Glutamatergic neuron (in vitro differentiated cells): ENCODE results near the gene RANBP10. TPM values are rescaled to one million over a fixed set of nuclear protein-coding genes. Genes with fewer than 3 reads are reported as not detected.
A peak's percentile ranks its signal among the peaks of the same experiment; 100 is the strongest.

Experiments
- DNase-seq: peaks from one replicate; pipeline ENCODE4 v3.0.0; 2022
- H3K27ac Mint-ChIP-seq: one replicate; pipeline ENCODE4 v1.8.0; 2020; ENCODE audit warnings: mild to moderate bottlenecking, mixed read lengths, inconsistent platforms; ENCODE audit not compliant: unreplicated experiment
- H3K27me3 Mint-ChIP-seq: one replicate; pipeline ENCODE4 v1.8.0; 2020; ENCODE audit warnings: mild to moderate bottlenecking, moderate library complexity, mixed read lengths, inconsistent platforms; ENCODE audit not compliant: unreplicated experiment
- H3K36me3 Mint-ChIP-seq: one replicate; pipeline ENCODE4 v1.8.0; 2020; ENCODE audit warnings: mild to moderate bottlenecking, mixed read lengths, inconsistent platforms; ENCODE audit not compliant: unreplicated experiment
- H3K4me1 Mint-ChIP-seq: one replicate; pipeline ENCODE4 v1.8.0; 2020; ENCODE audit warnings: mild to moderate bottlenecking, low read depth, mixed read lengths, inconsistent platforms; ENCODE audit not compliant: unreplicated experiment
- H3K4me3 Mint-ChIP-seq: one replicate; pipeline ENCODE4 v1.8.0; 2020; ENCODE audit warnings: mild to moderate bottlenecking, mixed read lengths, inconsistent platforms; ENCODE audit not compliant: unreplicated experiment
- H3K9me3 Mint-ChIP-seq: one replicate; pipeline ENCODE4 v1.8.0; 2020; ENCODE audit warnings: mild to moderate bottlenecking, moderate library complexity, mixed read lengths, inconsistent platforms; ENCODE audit not compliant: unreplicated experiment
- CTCF ChIP-seq: fragments of 200-600 bp; sonication (generic); IDR thresholded peaks from one replicate; pipeline ENCODE4 v1.5.0; 2021; ENCODE audit not compliant: partially characterized antibody, unreplicated experiment
- total RNA-seq: library from RNA; stranded (reverse); fragmentation: NEBNext Ultra II Directional; extraction: Animal tissue kit (Norgen Biotek cat#: 25700); gene quantifications from one replicate; pipeline ENCODE4 v1.2.1, GENCODE V29; 2021; ENCODE audit not compliant: unreplicated experiment

The RANBP10 gene
- total RNA-seq, 1 donor from 2014 or later = 32.0 TPM

GRCh38 chr16:67676516-67676915 lies 129.8 kb downstream of the RANBP10 start:
- Mint-ChIP-seq H3K27me3 (no peaks in the 10 kb centered on the region), H3K4me3 (no peak overlapping the region), H3K36me3 (no peaks in the 10 kb centered on the region), H3K9me3 (peaks cover 7% of the 10 kb centered on the region), H3K4me1 (peaks cover 6% of the 10 kb centered on the region), H3K27ac (no peak overlapping the region)
- DNase-seq = no peak
- no peak for TF ChIP-seq CTCF

- TF ChIP-seq CTCF = no peak
- DNase-seq = no peak
- Mint-ChIP-seq H3K9me3 (peaks cover 7% of the 10 kb centered on the region), H3K27me3 (peaks cover 2% of the 10 kb centered on the region), H3K4me3 (no peak overlapping the region), H3K4me1 (peaks cover 6% of the 10 kb centered on the region), H3K36me3 (no peaks in the 10 kb centered on the region), H3K27ac (no peak overlapping the region)
These were observed 130.4 kb downstream of the RANBP10 start for GRCh38 chr16:67675999-67676398.

- TF ChIP-seq CTCF = no peak
- Mint-ChIP-seq H3K36me3 (no peaks in the 10 kb centered on the region), H3K27ac (no peak overlapping the region), H3K4me1 (peaks cover 6% of the 10 kb centered on the region), H3K4me3 (no peak overlapping the region), H3K9me3 (peaks cover 7% of the 10 kb centered on the region), H3K27me3 (peaks cover 5% of the 10 kb centered on the region)
- DNase-seq = no peak
These were observed 130.8 kb downstream of the RANBP10 start for GRCh38 chr16:67675579-67675935.

- Mint-ChIP-seq H3K9me3 (peaks cover 7% of the 10 kb centered on the region), H3K27me3 (peaks cover 5% of the 10 kb centered on the region), H3K27ac (no peak overlapping the region), H3K36me3 (no peaks in the 10 kb centered on the region), H3K4me1 (peaks cover 6% of the 10 kb centered on the region), H3K4me3 (no peak overlapping the region)
- DNase-seq = no peak
- TF ChIP-seq CTCF = no peak
These were observed 131.3 kb downstream of the RANBP10 start for GRCh38 chr16:67674851-67675578.

- no peak for DNase-seq
- H3K4me3 Mint-ChIP-seq = no peak overlapping the region
- peak overlapping the region; percentile 28 for H3K27ac Mint-ChIP-seq
- H3K36me3 Mint-ChIP-seq = no peaks in the 10 kb centered on the region
- peaks cover 8% of the 10 kb centered on the region for H3K27me3 Mint-ChIP-seq
- TF ChIP-seq CTCF = no peak
- H3K9me3 Mint-ChIP-seq = peaks cover 7% of the 10 kb centered on the region
- peaks cover 14% of the 10 kb centered on the region for H3K4me1 Mint-ChIP-seq
These were observed 132.4 kb downstream of the RANBP10 start for GRCh38 chr16:67673712-67674580.
